HepG2 (cell line): ENCODE data around the gene UNC93A. TPM values are rescaled to one million over a fixed set of nuclear protein-coding genes. Genes with fewer than 3 reads are reported as not detected.

ENCODE experiments used
- ATAC-seq: fragments of 200-7000 bp; cut with Tn5 transposase; 3 replicates; pipeline ENCODE4 v1.9.1; 2020; ENCODE audit warnings: mild to moderate bottlenecking, moderate library complexity
- BruUV-seq: library from RNA; stranded (reverse); fragments of 400-500 nt; replicated peaks from 2 replicates; lab custom pipeline; 2021; lab: Mats Ljungman, UMichigan
- CTCF ChIA-PET: fragments of 300-600 bp; formaldehyde crosslinking; extraction: SDS; loops from one replicate; lab custom pipeline; 2021; ENCODE audit warnings: low total read pairs, inconsistent platforms, low intra/inter-chr PET ratio; lab: Yijun Ruan, JAX
- POLR2A ChIA-PET: fragments of 350-600 bp; sonication (Branson Sonifier 250); formaldehyde crosslinking; loops from one replicate; lab custom pipeline; 2020; ENCODE audit warnings: antibody characterized with exemption, inconsistent platforms; lab: Yijun Ruan, JAX
- DNase-seq: peaks from one replicate; pipeline ENCODE4 v3.0.0-alpha.2; 2015; ENCODE audit warnings: low spot score
- FAIRE-seq: peaks from 3 replicates; lab custom pipeline; 2011; peaks lifted over from hg19 to GRCh38; lab: Jason Lieb, UNC
- H2AFZ ChIP-seq: one replicate; pipeline ENCODE4 v1.6.1; 2011; ENCODE audit warnings: low read length, inconsistent platforms
- H3K27ac ChIP-seq: fragments of 300-600 bp; 3 replicates; pipeline ENCODE4 v1.8.0; 2011; ENCODE audit warnings: mixed run types, mild to moderate bottlenecking, mixed read lengths, low read length, inconsistent platforms; ENCODE audit not compliant: insufficient read depth; ENCODE audit errors: extremely low read length
- H3K27me3 ChIP-seq, 2 experiments: fragments of 200-600 bp in 1 of 2; 2 replicates in 1 of 2; 3 replicates in 1 of 2; pipeline versions ENCODE4 v1.6.0 to v1.8.0; 2011; ENCODE audit warnings: low read length in 2 of 2, mild to moderate bottlenecking in 2 of 2, moderate library complexity in 2 of 2, inconsistent platforms in 1 of 2; ENCODE audit not compliant: insufficient read depth in 2 of 2, control insufficient read depth in 1 of 2
- H3K36me3 ChIP-seq, 2 experiments: fragments of 200-600 bp in 1 of 2; replicated peaks in 1 of 2; 2 replicates in 1 of 2; 3 replicates in 1 of 2; pipeline versions ENCODE4 v1.5.1 to v1.8.0; 2011; ENCODE audit warnings: low read length in 2 of 2, inconsistent platforms in 1 of 2; ENCODE audit not compliant: insufficient read depth in 2 of 2, control insufficient read depth in 1 of 2
- H3K4me1 ChIP-seq: 2 replicates; pipeline ENCODE4 v1.5.1; 2012; ENCODE audit warnings: low read length, inconsistent platforms; ENCODE audit not compliant: insufficient read depth
- H3K4me2 ChIP-seq: 2 replicates; pipeline ENCODE4 v1.6.0; 2011; ENCODE audit warnings: low read depth, low read length, inconsistent platforms
- H3K4me3 ChIP-seq, 3 experiments: fragments of 200-600 bp in 1 of 3; sonication (generic), shearing (Covaris generic) in 1 of 3; replicated peaks in 1 of 3; 2 replicates each; pipeline ENCODE4 v1.5.1; 2011 to 2016; ENCODE audit warnings: low read length in 3 of 3, inconsistent platforms in 2 of 3, low read depth in 2 of 3, mild to moderate bottlenecking in 2 of 3, control low read depth in 1 of 3, mixed read lengths in 1 of 3; ENCODE audit not compliant: insufficient read depth in 1 of 3
- H3K79me2 ChIP-seq: one replicate; pipeline ENCODE4 v1.6.1; 2011; ENCODE audit warnings: low read length, inconsistent platforms; ENCODE audit not compliant: insufficient read depth
- H3K9ac ChIP-seq: 2 replicates; pipeline ENCODE4 v1.6.0; 2011; ENCODE audit warnings: mild to moderate bottlenecking, low read depth, low read length, inconsistent platforms; ENCODE audit not compliant: insufficient read depth
- H3K9me3 ChIP-seq: 2 replicates; pipeline ENCODE4 v1.5.1; 2012; ENCODE audit warnings: mild to moderate bottlenecking, low read length
- H4K20me1 ChIP-seq: 2 replicates; pipeline ENCODE4 v1.6.0; 2011; ENCODE audit warnings: inconsistent platforms, mild to moderate bottlenecking, low read length, moderate library complexity; ENCODE audit not compliant: insufficient read depth
- BCL6 ChIP-seq: IDR thresholded peaks from 2 replicates; pipeline ENCODE4 v1.6.1; 2016; ENCODE audit warnings: missing genetic modification reagents, missing compliant biosample characterization
- CTCF ChIP-seq: sonication (generic); formaldehyde crosslinking; IDR thresholded peaks from 2 replicates; pipeline ENCODE4 v1.5.0; 2020; ENCODE audit warnings: mild to moderate bottlenecking, missing genetic modification reagents, moderate library complexity
- MEF2D ChIP-seq: sonication (generic); formaldehyde crosslinking; IDR thresholded peaks from 2 replicates; pipeline ENCODE4 v1.5.1; 2020; ENCODE audit warnings: mild to moderate bottlenecking, missing genetic modification reagents
- MIER2 ChIP-seq: IDR thresholded peaks from 2 replicates; pipeline ENCODE4 v1.6.1; 2016; ENCODE audit warnings: missing biosample characterization, missing genetic modification reagents
- NR1H2 ChIP-seq: sonication (generic); formaldehyde crosslinking; IDR thresholded peaks from 2 replicates; pipeline ENCODE4 v1.8.1; 2022; ENCODE audit warnings: low read depth, missing genetic modification reagents, borderline replicate concordance
- ONECUT2 ChIP-seq: sonication (generic); formaldehyde crosslinking; IDR thresholded peaks from 2 replicates; pipeline ENCODE4 v1.4.0; 2020; ENCODE audit warnings: missing genetic modification reagents
- ZNF362 ChIP-seq: sonication (generic); formaldehyde crosslinking; IDR thresholded peaks from 2 replicates; pipeline ENCODE4 v1.4.0; 2020; ENCODE audit warnings: missing genetic modification reagents, mild to moderate bottlenecking, borderline replicate concordance
- ZNF512B ChIP-seq: sonication (generic); formaldehyde crosslinking; IDR thresholded peaks from 2 replicates; pipeline ENCODE4 v1.5.1; 2020; ENCODE audit warnings: missing genetic modification reagents, mild to moderate bottlenecking, borderline replicate concordance
- ZNF687 ChIP-seq: sonication (generic); formaldehyde crosslinking; IDR thresholded peaks from 2 replicates; pipeline ENCODE4 v1.5.1; 2020; ENCODE audit warnings: mild to moderate bottlenecking, missing genetic modification reagents, moderate library complexity
- WGBS: methylation state at CpG from one replicate; pipeline ENCODE4 v1.1.6; 2017; ENCODE audit warnings: low lambda C conversion rate; 5-methylcytosine and 5-hydroxymethylcytosine counted together
- in situ Hi-C: cut with HindIII; loops from 2 replicates; pipeline ENCODE4 v1.10.0; 2017; ENCODE audit warnings: low pct_unique_long_range_greater_than_20kb; ENCODE audit not compliant: extremely low pct_ligation_motif_present
- intact Hi-C: fragments of 100-400 bp; cut with micrococcal nuclease; formaldehyde crosslinking; loops from one replicate; pipeline ENCODE4 v1.10.0; 2022; ENCODE audit not compliant: unreplicated experiment
- polyA plus RNA-seq, 8 experiments: library from polyadenylated mRNA; depleted of rRNA in 3 of 8; stranded (reverse) in 7 of 8; unstranded in 1 of 8; fragments of >200 nt; fragmentation: Illumina TruSeq in 4 of 8; extraction: Trizol in 4 of 8; gene quantifications; 2 replicates each; pipeline versions ENCODE4 v1.2.1 to v1.2.3, GENCODE V29; 2011 to 2016; ENCODE audit warnings: low read depth in 4 of 8, missing spikeins in 1 of 8, mixed read lengths in 1 of 8; ENCODE audit not compliant: insufficient read depth in 1 of 8
- total RNA-seq, 5 experiments: library from RNA; depleted of rRNA; stranded (reverse); fragments of >200 nt; fragmentation: Illumina TruSeq; extraction: Trizol; gene quantifications; 2 replicates each; pipeline ENCODE4 v1.2.3, GENCODE V29; 2016; ENCODE audit warnings: low read depth in 1 of 5

Gene UNC93A
- total and polyA plus RNA-seq, 2 of the 13 experiments (the other 11 are each of a cell fraction or from before 2014, with no cell fraction given): 11.0 to 42.7 TPM

- TF ChIP-seq CTCF (CRISPR knock-in tag) (peak; percentile 66), BCL6 (peak; percentile 65), NR1H2 (0 out of 2 replicates have a peak, but pooled peaks have one; percentile 21), MIER2 (CRISPR knock-in tag) (peak; percentile 51; the same call in 1 of the 2 replicates)
- TF ChIP-seq, all 625 proteins: peak for 192; not testable (repeated sequence) for 433
Measured at GRCh38 chr6:167309355-167310192, 18.5 kb downstream of the UNC93A start (continued).

GRCh38 chr6:167311286-167311685, 20.2 kb downstream of the UNC93A start:
- H2AFZ ChIP-seq: no peak overlapping the region
- 97% methylated on average over 2 of the region's 2 CpGs for WGBS
- H3K27me3 ChIP-seq: no peaks in the 10 kb centered on the region
- H3K36me3 ChIP-seq: no peaks in the 10 kb centered on the region
- no peak for FAIRE-seq
- H4K20me1 ChIP-seq: no peaks in the 10 kb centered on the region
- ChIA-PET CTCF (no interaction called here), POLR2A (interaction anchor here (1.0 to 5.1 kb wide), 7 partner anchors 15 to 100 kb away, joined by 3 to 177 read pairs (median 25); partner anchors contain the start of gene UNC93A)
- peak overlapping the region; percentile 64 for H3K9ac ChIP-seq
- no TSS peak for BruUV-seq
- in situ Hi-C loops (no loop called here), intact Hi-C loops (no loop called here)
- H3K4me1 ChIP-seq: peaks cover 88% of the 10 kb centered on the region
- H3K4me2 ChIP-seq: no peak overlapping the region
- no peak for ATAC-seq
- no peaks in the 10 kb centered on the region for H3K79me2 ChIP-seq
- no peak for DNase-seq
- peak overlapping the region; percentile 97 for H3K27ac ChIP-seq
- H3K4me3 ChIP-seq: no peak overlapping the region
- no peaks in the 10 kb centered on the region for H3K9me3 ChIP-seq
- peak; percentile 13; the same call in 1 of the 2 replicates for TF ChIP-seq ZNF687 (CRISPR knock-in tag)
- no peak for TF ChIP-seq ZNF362 (CRISPR knock-in tag)
- TF ChIP-seq ZNF512B (CRISPR knock-in tag): 0 out of 2 replicates have a peak, but pooled peaks have one; percentile 53
- TF ChIP-seq ONECUT2 (CRISPR knock-in tag): no peak
- 0 out of 2 replicates have a peak, but pooled peaks have one; percentile 19 for TF ChIP-seq MEF2D (CRISPR knock-in tag)
